Suprapubic skin (tissue), 4 donors: Measurements from ENCODE around the gene LHX5.

Experiments
- POLR2A ChIP-seq, 2 donors: fragments of 450-650 bp; IDR thresholded peaks; one replicate each; pipeline ENCODE4 v1.6.1; 2017; ENCODE audit warnings: antibody characterized with exemption in 2 of 2, mild to moderate bottlenecking in 2 of 2, moderate library complexity in 2 of 2
- POLR2AphosphoS5 ChIP-seq, 3 donors: sonication (generic); formaldehyde crosslinking; IDR thresholded peaks; one replicate each; pipeline ENCODE4 v1.6.1; 2017; ENCODE audit warnings: antibody characterized with exemption in 3 of 3
- TF ChIP-seq, protein P1 (sequence below), 2 donors: fragments of 200-600 bp in 1 of 2; fragments of 450-650 bp in 1 of 2; sonication (generic) in 1 of 2; IDR thresholded peaks; one replicate each; pipeline ENCODE4 v1.5.1; 2016 to 2019; ENCODE audit warnings: antibody characterized with exemption in 2 of 2, mild to moderate bottlenecking in 1 of 2, moderate library complexity in 1 of 2

DNA sequence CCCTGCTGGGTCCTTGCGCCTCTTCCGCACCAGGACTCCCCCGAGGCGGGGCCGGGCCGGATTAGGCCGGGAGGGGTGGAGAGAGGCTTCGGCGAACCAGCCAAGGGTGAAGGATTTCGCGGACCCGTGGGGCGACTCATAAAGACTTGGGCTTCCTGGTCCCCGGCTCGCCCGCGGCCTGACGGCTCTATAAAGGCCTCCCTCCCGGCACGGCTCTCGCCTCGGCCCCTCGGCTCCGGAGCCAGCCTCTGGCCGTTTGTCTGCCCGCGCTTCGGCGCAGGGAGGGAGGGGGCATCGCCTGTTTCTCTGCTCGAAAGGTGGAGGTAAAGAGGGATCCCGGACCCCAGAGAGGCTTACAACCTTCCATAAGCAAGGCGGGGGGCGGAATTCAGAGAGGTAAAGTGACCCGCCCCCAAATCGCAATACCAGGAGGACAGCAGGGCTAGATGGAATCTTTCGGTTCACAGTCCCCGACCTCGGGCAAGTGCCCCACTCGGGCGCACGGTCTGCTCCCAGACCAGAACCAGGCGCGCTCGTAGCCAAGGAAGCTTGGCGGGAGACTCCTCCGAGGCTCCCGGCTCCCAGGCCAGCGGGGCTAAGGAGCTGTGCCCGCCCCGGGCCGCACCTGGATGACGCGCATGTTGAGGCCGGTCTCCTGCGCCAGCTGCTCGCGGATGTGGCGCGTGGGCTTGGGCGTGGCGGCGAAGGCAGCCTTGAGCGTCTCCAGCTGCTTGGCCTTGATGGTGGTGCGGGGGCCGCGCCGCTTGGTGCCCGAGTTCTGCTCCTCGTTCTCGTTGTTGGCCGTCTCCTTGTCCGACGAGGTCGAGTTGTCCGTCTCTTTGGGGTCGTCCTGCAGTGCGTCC, 3.9 kb downstream of the LHX5 start:
- TF ChIP-seq, protein P1, sequence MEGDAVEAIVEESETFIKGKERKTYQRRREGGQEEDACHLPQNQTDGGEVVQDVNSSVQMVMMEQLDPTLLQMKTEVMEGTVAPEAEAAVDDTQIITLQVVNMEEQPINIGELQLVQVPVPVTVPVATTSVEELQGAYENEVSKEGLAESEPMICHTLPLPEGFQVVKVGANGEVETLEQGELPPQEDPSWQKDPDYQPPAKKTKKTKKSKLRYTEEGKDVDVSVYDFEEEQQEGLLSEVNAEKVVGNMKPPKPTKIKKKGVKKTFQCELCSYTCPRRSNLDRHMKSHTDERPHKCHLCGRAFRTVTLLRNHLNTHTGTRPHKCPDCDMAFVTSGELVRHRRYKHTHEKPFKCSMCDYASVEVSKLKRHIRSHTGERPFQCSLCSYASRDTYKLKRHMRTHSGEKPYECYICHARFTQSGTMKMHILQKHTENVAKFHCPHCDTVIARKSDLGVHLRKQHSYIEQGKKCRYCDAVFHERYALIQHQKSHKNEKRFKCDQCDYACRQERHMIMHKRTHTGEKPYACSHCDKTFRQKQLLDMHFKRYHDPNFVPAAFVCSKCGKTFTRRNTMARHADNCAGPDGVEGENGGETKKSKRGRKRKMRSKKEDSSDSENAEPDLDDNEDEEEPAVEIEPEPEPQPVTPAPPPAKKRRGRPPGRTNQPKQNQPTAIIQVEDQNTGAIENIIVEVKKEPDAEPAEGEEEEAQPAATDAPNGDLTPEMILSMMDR (IDR thresholded peaks at IDR 0.05): no peak
- no peak for TF ChIP-seq POLR2A (IDR thresholded peaks at IDR 0.05)
- no peak for TF ChIP-seq POLR2AphosphoS5 (IDR thresholded peaks at IDR 0.05)
